GM19324 (cell line): ENCODE measurements around the gene KRTAP5-5.
"Not testable (repeated sequence)": the region's sequence is repeated elsewhere in the genome, so short reads cannot be mapped to it uniquely, and the experiment has no call there.

Experiments
- ATAC-seq: cut with Tn5 transposase; IDR thresholded peaks from one replicate; pipeline ENCODE4 v1.9.1; 2021; ENCODE audit warnings: mild to moderate bottlenecking, moderate library complexity; ENCODE audit not compliant: unreplicated experiment, low FRiP score

Gene KRTAP5-5

GRCh38 chr11:1629326-1630185, at the start of gene KRTAP5-5:
Gene KRTAP5-5, plus strand, starts transcription at chr11:1629775. Its CDS starts 66 bp downstream, at chr11:1629841.
- no peak for ATAC-seq

- no peak for ATAC-seq
Measured at GRCh38 chr11:1581976-1582375, 47.6 kb upstream of the KRTAP5-5 start.

GRCh38 chr11:1582909-1583308, 46.7 kb upstream of the KRTAP5-5 start:
- ATAC-seq = not testable (repeated sequence)

- ATAC-seq = not testable (repeated sequence)
Measured at GRCh38 chr11:1584661-1585370, 44.8 kb upstream of the KRTAP5-5 start, which contains the start of gene KRTAP5-1. Gene KRTAP5-1, minus strand, starts transcription at chr11:1585283. Its CDS starts 34 bp downstream, at chr11:1585249.

GRCh38 chr11:1586699-1587098, 42.9 kb upstream of the KRTAP5-5 start:
- ATAC-seq = no peak

- ATAC-seq = not testable (repeated sequence)
Measured at GRCh38 chr11:1589191-1589963, 40.2 kb upstream of the KRTAP5-5 start.

- ATAC-seq = no peak
Measured at GRCh38 chr11:1589996-1590395, 39.6 kb upstream of the KRTAP5-5 start.

GRCh38 chr11:1592628-1593027, 36.9 kb upstream of the KRTAP5-5 start:
- ATAC-seq = no peak

GRCh38 chr11:1595994-1596575, 33.5 kb upstream of the KRTAP5-5 start:
- not testable (repeated sequence) for ATAC-seq

- not testable (repeated sequence) for ATAC-seq
Measured at GRCh38 chr11:1596576-1597121, 32.9 kb upstream of the KRTAP5-5 start.

GRCh38 chr11:1597331-1597993, 32.1 kb upstream of the KRTAP5-5 start:
- no peak for ATAC-seq

GRCh38 chr11:1597994-1598380, 31.6 kb upstream of the KRTAP5-5 start, which contains the start of gene KRTAP5-2:
Gene KRTAP5-2, minus strand, starts transcription at chr11:1598294. Its CDS starts 44 bp downstream, at chr11:1598250.
- ATAC-seq = no peak

GRCh38 chr11:1598406-1598805, 31.2 kb upstream of the KRTAP5-5 start:
- not testable (repeated sequence) for ATAC-seq

- no peak for ATAC-seq
Measured at GRCh38 chr11:1598816-1599215, 30.8 kb upstream of the KRTAP5-5 start.

- ATAC-seq = no peak
Measured at GRCh38 chr11:1600626-1601025, 28.9 kb upstream of the KRTAP5-5 start.

- not testable (repeated sequence) for ATAC-seq
Measured at GRCh38 chr11:1601663-1602062, 27.9 kb upstream of the KRTAP5-5 start.

- no peak for ATAC-seq
Measured at GRCh38 chr11:1603629-1604028, 25.9 kb upstream of the KRTAP5-5 start.

GRCh38 chr11:1604181-1604580, 25.4 kb upstream of the KRTAP5-5 start:
- no peak for ATAC-seq

GRCh38 chr11:1604711-1605110, 24.9 kb upstream of the KRTAP5-5 start:
- ATAC-seq = no peak
